C4-2B (cell line): ENCODE results near the gene NT5DC4.

ENCODE experiments used
- CTCF ChIP-seq: fragments of 450-650 bp; conservative IDR thresholded peaks from 2 replicates; pipeline ENCODE4 v1.5.1; 2017; ENCODE audit warnings: mild to moderate bottlenecking
- ZFX ChIP-seq: fragments of 450-650 bp; IDR thresholded peaks from 2 replicates; pipeline ENCODE4 v1.6.1; 2017

GRCh38 chr2:112682101-112682500 lies 38.7 kb upstream of the NT5DC4 start:
- TF ChIP-seq CTCF = no peak
- no peak for TF ChIP-seq ZFX
